Occipital lobe (tissue), 2 donors: Measurements from ENCODE around the gene SORCS3. TPM values are rescaled to one million over a fixed set of nuclear protein-coding genes. Genes with fewer than 3 reads are reported as not detected.

Experiments used
- DNase-seq: peaks from one replicate; lab custom pipeline; 2025; lab: John Stamatoyannopoulos, UW
- total RNA-seq: library from RNA; depleted of rRNA; stranded (reverse); fragments of >200 nt; gene quantifications from one replicate; pipeline ENCODE4 v1.2.3, GENCODE V29; 2014

SORCS3 gene
- 23.7 TPM for total RNA-seq

DNA sequence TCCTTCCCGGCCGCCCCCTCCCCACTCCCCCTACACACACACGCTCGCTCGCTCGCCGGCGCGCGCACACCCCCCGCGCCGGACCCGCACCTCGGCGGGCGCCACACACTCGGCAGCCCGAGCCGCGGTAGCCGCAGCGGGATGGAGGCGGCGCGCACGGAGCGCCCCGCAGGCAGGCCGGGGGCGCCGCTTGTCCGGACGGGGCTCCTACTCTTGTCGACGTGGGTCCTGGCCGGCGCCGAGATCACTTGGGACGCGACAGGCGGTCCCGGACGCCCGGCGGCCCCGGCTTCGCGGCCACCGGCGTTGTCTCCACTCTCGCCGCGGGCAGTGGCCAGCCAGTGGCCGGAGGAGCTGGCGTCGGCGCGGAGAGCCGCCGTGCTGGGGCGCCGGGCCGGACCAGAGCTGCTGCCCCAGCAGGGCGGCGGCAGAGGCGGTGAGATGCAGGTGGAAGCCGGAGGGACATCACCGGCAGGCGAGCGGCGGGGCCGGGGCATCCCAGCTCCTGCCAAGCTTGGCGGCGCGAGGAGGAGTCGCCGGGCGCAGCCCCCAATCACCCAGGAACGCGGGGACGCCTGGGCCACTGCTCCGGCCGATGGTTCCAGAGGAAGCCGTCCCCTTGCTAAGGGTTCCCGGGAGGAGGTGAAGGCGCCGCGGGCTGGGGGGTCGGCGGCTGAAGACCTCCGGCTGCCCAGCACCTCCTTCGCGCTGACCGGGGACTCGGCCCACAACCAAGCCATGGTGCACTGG is at the start of gene SORCS3:
Gene SORCS3, plus strand, starts transcription at position 104 of the 750 bp plus-strand sequence.
- no peak for DNase-seq

DNA sequence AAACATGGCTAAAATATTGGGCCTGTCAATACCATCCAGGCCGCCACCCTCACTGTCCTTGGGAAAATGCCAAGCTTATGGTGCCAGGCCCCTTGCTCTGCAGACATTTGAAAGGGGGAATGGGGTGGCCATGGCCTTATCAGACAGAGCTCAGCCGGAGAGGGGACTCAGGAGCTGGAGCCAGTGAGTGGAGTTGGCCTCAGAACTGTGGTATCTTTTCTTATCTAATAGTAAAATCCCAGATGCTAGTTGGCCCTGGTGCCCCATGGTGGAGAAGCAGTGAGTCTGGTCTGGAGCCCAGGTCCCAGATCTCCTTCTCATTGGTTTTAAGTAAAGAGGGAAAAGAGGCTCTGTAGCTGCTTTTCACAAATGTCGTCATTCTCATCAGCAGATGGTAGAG is 49.6 kb upstream of the SORCS3 start:
- no peak for DNase-seq

DNA sequence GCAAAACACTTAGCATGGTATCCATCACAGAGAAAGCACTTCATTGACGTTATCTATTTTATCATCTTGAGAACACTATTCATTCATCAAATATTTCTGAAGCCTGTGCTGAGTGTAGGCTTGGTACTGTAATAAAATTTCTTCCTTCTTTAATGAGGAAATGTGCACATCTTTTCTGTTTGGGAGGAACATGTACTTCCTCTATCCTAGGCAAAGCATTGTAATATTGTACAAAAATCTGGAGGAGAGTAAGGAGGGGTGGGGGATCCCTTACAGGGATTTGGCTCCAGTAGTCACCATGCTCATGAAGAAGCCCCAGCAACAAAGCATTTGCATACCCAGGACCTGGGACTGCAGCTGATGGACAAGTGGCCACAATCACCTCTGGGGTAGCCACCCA is 39.9 kb upstream of the SORCS3 start:
- no peak for DNase-seq

GRCh38 chr10:104608091-104608828 is 32.8 kb upstream of the SORCS3 start:
- no peak for DNase-seq

DNA sequence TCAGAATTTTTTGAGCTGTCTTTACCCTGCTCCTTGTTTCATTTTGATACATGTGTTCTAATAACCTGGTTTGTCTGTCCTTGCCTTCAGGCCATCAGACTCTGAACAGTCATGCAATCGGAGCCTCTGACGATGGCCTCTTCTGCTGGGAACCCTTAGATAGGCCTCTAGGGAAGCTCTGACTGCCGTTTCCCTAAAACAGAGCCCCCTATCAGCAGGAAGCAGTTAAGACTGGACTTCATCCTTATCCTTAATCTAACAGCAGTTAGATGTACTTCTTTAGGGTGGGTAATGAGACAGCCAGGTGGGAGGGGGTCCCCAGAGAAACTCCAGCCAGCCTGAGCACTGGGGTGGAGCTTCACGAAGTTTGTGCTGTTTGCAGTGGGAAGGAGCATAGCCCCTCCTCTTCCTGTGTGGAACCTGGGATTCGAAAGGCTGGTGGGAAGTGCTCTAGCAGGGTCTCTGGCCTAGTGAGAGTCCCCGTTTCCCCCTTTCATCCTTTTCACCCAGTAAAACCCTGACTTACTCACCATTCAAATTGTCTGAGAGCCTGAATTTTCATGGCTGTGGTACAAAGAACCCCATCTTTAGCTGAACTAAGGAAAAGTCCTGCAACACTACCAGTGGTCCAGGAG is 28.4 kb upstream of the SORCS3 start:
- DNase-seq, result no peak

DNA sequence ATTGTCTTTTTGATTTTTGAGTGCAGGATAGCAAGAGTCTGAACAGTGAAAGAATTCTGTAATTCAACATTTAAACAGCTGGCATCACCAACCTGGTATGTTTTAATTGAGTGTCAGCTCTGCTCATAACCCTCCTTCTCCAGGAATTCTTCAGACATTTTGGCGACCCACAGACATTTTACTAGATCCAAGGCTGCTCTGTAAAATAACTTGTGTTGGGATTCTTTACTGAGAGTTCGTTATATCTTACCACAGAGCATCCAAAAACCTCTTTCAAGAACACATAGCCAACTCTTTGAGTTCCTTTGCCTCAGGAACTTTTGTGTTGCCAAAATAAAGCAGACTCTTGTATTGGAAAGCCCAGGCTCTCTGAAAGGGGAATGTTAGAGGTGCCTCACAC is 27.7 kb upstream of the SORCS3 start:
- DNase-seq, result no peak

DNA sequence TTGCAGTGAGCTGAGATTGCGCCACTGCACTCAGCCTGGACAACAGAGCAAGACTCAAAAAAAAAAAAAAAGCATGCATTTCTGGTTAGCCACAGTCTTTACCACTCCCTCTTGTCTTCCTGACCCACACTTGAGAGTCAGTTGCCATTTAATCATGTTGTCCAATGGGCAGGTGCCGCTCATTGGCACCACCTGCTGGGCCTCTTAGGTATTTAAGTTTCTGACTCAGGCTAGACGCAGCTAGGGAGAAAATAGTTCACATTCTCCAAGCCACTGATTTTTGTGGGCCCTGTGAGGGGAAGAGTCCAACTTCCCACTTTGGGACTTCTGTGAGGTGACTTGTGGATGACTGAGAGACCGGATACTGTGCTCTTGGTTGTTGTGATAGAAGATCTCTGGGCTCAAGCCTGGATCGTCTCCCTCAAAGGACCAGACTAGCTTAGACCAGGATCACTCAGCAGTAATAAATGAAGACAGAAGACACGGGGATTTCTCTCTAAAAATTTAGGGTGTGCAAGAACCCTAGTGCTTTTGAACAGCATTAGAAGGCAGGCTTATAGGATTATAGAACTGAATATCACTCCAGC is 26.8 kb upstream of the SORCS3 start:
- no peak for DNase-seq

- no peak for DNase-seq
Observed at GRCh38 chr10:104615136-104615535, 26.0 kb upstream of the SORCS3 start.

DNA sequence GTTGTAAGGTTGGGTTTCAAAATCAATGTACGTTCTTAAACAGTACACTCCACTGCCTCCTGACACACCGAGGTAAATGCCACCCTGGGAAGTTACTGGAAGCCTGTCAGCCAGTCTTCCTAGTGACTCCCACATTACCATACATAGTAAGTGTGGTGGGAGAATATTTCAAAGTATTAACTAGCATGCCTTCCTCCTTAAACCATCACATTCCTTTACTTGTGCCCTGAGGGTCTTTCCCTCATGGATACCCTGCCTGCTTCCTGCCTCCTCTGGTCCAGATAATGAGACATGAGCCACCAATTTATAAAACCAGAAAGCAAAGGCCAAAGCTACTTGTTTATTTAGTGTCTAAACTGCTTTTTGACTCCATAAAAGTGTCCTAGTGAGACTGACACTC is 23.3 kb upstream of the SORCS3 start:
- no peak for DNase-seq

- no peak for DNase-seq
Observed at GRCh38 chr10:104622175-104622574, 18.9 kb upstream of the SORCS3 start.

GRCh38 chr10:104622598-104623209 is 18.4 kb upstream of the SORCS3 start:
- DNase-seq, result no peak

DNA sequence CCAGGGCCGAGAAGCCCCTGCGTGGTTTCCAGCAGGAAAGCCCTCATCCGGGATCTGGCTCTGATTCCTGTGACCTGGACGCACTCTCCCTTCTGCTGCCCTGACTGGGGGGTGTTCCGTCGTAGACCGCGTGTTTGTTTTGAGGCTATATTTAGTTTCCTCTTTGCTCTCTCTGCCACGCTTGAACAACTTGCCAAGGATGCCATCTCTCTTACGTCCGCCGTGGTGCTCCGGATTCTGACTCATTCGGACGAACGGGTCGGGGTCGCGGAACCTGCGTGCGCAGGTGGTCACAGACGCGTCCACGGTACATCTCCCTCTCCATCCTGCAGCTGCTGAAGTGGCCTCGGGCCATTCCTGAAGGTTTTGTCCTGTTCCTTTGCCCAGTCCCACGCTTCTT is 10.4 kb upstream of the SORCS3 start:
- DNase-seq, result no peak

DNA sequence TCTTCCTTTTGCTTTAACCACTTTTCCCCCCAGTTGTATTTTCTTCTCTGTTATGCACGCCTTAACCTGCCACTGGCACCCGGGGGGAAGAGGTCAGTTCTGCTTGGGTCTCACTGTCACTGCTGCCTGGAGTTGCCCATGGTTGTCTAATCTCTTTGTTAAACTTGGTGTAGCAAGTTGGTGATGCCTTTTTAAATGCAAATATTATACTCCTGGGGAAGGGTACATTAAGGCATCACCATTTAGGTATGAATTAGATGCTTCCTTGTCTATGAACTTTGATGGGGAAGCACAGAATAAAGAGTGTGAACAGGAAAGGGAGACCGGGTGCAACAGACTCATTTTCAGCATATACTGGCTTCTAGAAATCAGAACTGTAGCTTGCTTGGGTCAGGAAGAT is 9.1 kb upstream of the SORCS3 start:
- DNase-seq, result no peak

GRCh38 chr10:104638861-104639589 is 2.1 kb upstream of the SORCS3 start:
- no peak for DNase-seq

GRCh38 chr10:104639590-104640338 is 1.3 kb upstream of the SORCS3 start:
- DNase-seq, result no peak

GRCh38 chr10:104640339-104641186 is 527 bp upstream of the SORCS3 start:
- DNase-seq, result no peak

GRCh38 chr10:104641937-104642657 is 1.0 kb downstream of the SORCS3 start:
- no peak for DNase-seq

- peak; percentile 77 for DNase-seq
Observed at GRCh38 chr10:104642658-104643302, 1.7 kb downstream of the SORCS3 start.
